Gastroesophageal sphincter (tissue), 3 donors: ENCODE data around the gene SLC7A1.

Source experiments
- CTCF ChIP-seq, 4 experiments: fragments of 200-600 bp in 2 of 4; fragments of 450-650 bp in 2 of 4; sonication (generic) in 1 of 4; IDR thresholded peaks; one replicate each; pipeline ENCODE4 v1.5.1; 2017 to 2019; ENCODE audit warnings: antibody characterized with exemption in 4 of 4, mild to moderate bottlenecking in 2 of 4, moderate library complexity in 2 of 4
- EP300 ChIP-seq: sonication (generic); formaldehyde crosslinking; IDR thresholded peaks from one replicate; pipeline ENCODE4 v1.6.1; 2017; ENCODE audit warnings: antibody characterized with exemption, mild to moderate bottlenecking
- POLR2A ChIP-seq, 2 donors: fragments of 450-650 bp; IDR thresholded peaks; one replicate each; pipeline ENCODE4 v1.6.1; 2017; ENCODE audit warnings: antibody characterized with exemption in 2 of 2, mild to moderate bottlenecking in 2 of 2, moderate library complexity in 1 of 2

- TF ChIP-seq CTCF (IDR thresholded peaks at IDR 0.05), result no peak
- no peak for TF ChIP-seq POLR2A (IDR thresholded peaks at IDR 0.05)
- no peak for TF ChIP-seq EP300
Measured at GRCh38 chr13:29503041-29503837, 92.2 kb downstream of the SLC7A1 start.
